HepG2 (cell line): ENCODE data around the gene GCG. TPM values are rescaled to one million over a fixed set of nuclear protein-coding genes. Genes with fewer than 3 reads are reported as not detected.

Source experiments
- CEBPG ChIP-seq: IDR thresholded peaks from 2 replicates; pipeline ENCODE4 v1.6.1; 2016
- ELF3 ChIP-seq: IDR thresholded peaks from 2 replicates; pipeline ENCODE4 v1.6.1; 2016; ENCODE audit warnings: missing genetic modification reagents, missing compliant biosample characterization
- ETV6 ChIP-seq: sonication (generic); formaldehyde crosslinking; conservative IDR thresholded peaks from 2 replicates; pipeline ENCODE4 v1.4.0; 2020; ENCODE audit warnings: missing genetic modification reagents
- KDM5A ChIP-seq: fragments of 200-600 bp; sonication (generic); IDR thresholded peaks from 2 replicates; pipeline ENCODE4 v1.7.0; 2018; ENCODE audit warnings: antibody characterized with exemption, mild to moderate bottlenecking, low read length, borderline replicate concordance
- PREB ChIP-seq: sonication (generic); formaldehyde crosslinking; IDR thresholded peaks from 2 replicates; pipeline ENCODE4 v1.4.0; 2020; ENCODE audit warnings: missing genetic modification reagents
- RBM39 ChIP-seq: fragments of 200-400 bp; formaldehyde crosslinking; IDR thresholded peaks from one replicate; pipeline ENCODE4 v1.6.1; 2018; ENCODE audit warnings: antibody characterized with exemption, mild to moderate bottlenecking, low read depth, low read length; ENCODE audit not compliant: poor library complexity, severe bottlenecking
- RELA ChIP-seq: sonication (generic); formaldehyde crosslinking; IDR thresholded peaks from 2 replicates; pipeline ENCODE4 v1.4.0; 2020; ENCODE audit warnings: missing genetic modification reagents
- SMARCC2 ChIP-seq: fragments of 450-650 bp; IDR thresholded peaks from 2 replicates; pipeline ENCODE4 v1.6.1; 2017; ENCODE audit warnings: antibody characterized with exemption, mild to moderate bottlenecking
- TBX2 ChIP-seq: sonication (generic); formaldehyde crosslinking; IDR thresholded peaks from 2 replicates; pipeline ENCODE4 v1.5.0; 2020; ENCODE audit warnings: missing genetic modification reagents, mild to moderate bottlenecking, borderline replicate concordance
- TRIM24 ChIP-seq: sonication (generic); formaldehyde crosslinking; IDR thresholded peaks from 2 replicates; pipeline ENCODE4 v1.8.0; 2022; ENCODE audit warnings: mild to moderate bottlenecking, missing genetic modification reagents
- TSC22D2 ChIP-seq: sonication (generic); formaldehyde crosslinking; IDR thresholded peaks from 2 replicates; pipeline ENCODE4 v1.5.1; 2020; ENCODE audit warnings: missing genetic modification reagents, mild to moderate bottlenecking, borderline replicate concordance
- ZMAT5 ChIP-seq: sonication (generic); formaldehyde crosslinking; IDR thresholded peaks from 2 replicates; pipeline ENCODE4 v1.5.0; 2020; ENCODE audit warnings: mild to moderate bottlenecking, low read depth, missing genetic modification reagents, borderline replicate concordance
- ZNF160 ChIP-seq: sonication (generic); formaldehyde crosslinking; IDR thresholded peaks from 2 replicates; pipeline ENCODE4 v1.8.0; 2022; ENCODE audit warnings: mild to moderate bottlenecking, inconsistent platforms, missing genetic modification reagents
- ZNF18 ChIP-seq: sonication (generic); formaldehyde crosslinking; IDR thresholded peaks from 2 replicates; pipeline ENCODE4 v1.8.0; 2022; ENCODE audit warnings: mild to moderate bottlenecking, missing genetic modification reagents; ENCODE audit not compliant: insufficient replicate concordance
- ZNF546 ChIP-seq: sonication (generic); formaldehyde crosslinking; conservative IDR thresholded peaks from 2 replicates; pipeline ENCODE4 v1.8.1; 2023; ENCODE audit warnings: mild to moderate bottlenecking, missing genetic modification reagents
- ZNF800 ChIP-seq: sonication (generic); formaldehyde crosslinking; IDR thresholded peaks from 2 replicates; pipeline ENCODE4 v1.4.0; 2020; ENCODE audit warnings: missing genetic modification reagents
- polyA plus RNA-seq, 8 experiments: library from polyadenylated mRNA; depleted of rRNA in 3 of 8; stranded (reverse) in 7 of 8; unstranded in 1 of 8; fragments of >200 nt; fragmentation: Illumina TruSeq in 4 of 8; extraction: Trizol in 4 of 8; gene quantifications; 2 replicates each; pipeline versions ENCODE4 v1.2.1 to v1.2.3, GENCODE V29; 2011 to 2016; ENCODE audit warnings: low read depth in 4 of 8, missing spikeins in 1 of 8, mixed read lengths in 1 of 8; ENCODE audit not compliant: insufficient read depth in 1 of 8
- total RNA-seq, 5 experiments: library from RNA; depleted of rRNA; stranded (reverse); fragments of >200 nt; fragmentation: Illumina TruSeq; extraction: Trizol; gene quantifications; 2 replicates each; pipeline ENCODE4 v1.2.3, GENCODE V29; 2016; ENCODE audit warnings: low read depth in 1 of 5
- TF ChIP-seq, protein P1 (sequence below): sonication (generic); formaldehyde crosslinking; IDR thresholded peaks from 2 replicates; pipeline ENCODE4 v1.4.0; 2020; ENCODE audit warnings: missing genetic modification reagents
- TF ChIP-seq, protein P2 (sequence below): sonication (generic); formaldehyde crosslinking; IDR thresholded peaks from 2 replicates; pipeline ENCODE4 v1.4.0; 2020; ENCODE audit warnings: missing genetic modification reagents, borderline replicate concordance
- TF ChIP-seq, protein P3 (sequence below): sonication (generic); formaldehyde crosslinking; conservative IDR thresholded peaks from 2 replicates; pipeline ENCODE4 v1.8.1; 2023; ENCODE audit warnings: missing genetic modification reagents
- TF ChIP-seq, protein P4 (sequence below): sonication (generic); formaldehyde crosslinking; IDR thresholded peaks from 2 replicates; pipeline ENCODE4 v1.5.0; 2020; ENCODE audit warnings: mild to moderate bottlenecking, missing genetic modification reagents

Gene GCG
- total and polyA plus RNA-seq, 2 of the 13 experiments (the other 11 are each of a cell fraction or from before 2014, with no cell fraction given): not detected

- TF ChIP-seq ZNF800 (CRISPR knock-in tag): no peak
- TF ChIP-seq, protein P1, sequence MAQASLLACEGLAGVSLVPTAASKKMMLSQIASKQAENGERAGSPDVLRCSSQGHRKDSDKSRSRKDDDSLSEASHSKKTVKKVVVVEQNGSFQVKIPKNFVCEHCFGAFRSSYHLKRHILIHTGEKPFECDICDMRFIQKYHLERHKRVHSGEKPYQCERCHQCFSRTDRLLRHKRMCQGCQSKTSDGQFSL (CRISPR knock-in tag): no peak
- no peak for TF ChIP-seq ZNF546 (CRISPR knock-in tag)
- no peak for TF ChIP-seq RELA (CRISPR knock-in tag)
- no peak for TF ChIP-seq TBX2 (CRISPR knock-in tag)
- TF ChIP-seq ELF3 (CRISPR knock-in tag): peak; percentile 28; the same call in 1 of the 2 replicates
- TF ChIP-seq ZNF18 (CRISPR knock-in tag): no peak
- no peak for TF ChIP-seq ZMAT5 (CRISPR knock-in tag)
- TF ChIP-seq RBM39: no peak
- no peak for TF ChIP-seq PREB (CRISPR knock-in tag)
- no peak for TF ChIP-seq ZNF160 (CRISPR knock-in tag)
- no peak for TF ChIP-seq TSC22D2 (CRISPR knock-in tag)
- TF ChIP-seq TRIM24 (CRISPR knock-in tag): no peak
- TF ChIP-seq, protein P2, sequence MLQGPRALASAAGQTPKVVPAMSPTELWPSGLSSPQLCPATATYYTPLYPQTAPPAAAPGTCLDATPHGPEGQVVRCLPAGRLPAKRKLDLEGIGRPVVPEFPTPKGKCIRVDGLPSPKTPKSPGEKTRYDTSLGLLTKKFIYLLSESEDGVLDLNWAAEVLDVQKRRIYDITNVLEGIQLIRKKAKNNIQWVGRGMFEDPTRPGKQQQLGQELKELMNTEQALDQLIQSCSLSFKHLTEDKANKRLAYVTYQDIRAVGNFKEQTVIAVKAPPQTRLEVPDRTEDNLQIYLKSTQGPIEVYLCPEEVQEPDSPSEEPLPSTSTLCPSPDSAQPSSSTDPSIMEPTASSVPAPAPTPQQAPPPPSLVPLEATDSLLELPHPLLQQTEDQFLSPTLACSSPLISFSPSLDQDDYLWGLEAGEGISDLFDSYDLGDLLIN (CRISPR knock-in tag): no peak
- TF ChIP-seq, protein P3, sequence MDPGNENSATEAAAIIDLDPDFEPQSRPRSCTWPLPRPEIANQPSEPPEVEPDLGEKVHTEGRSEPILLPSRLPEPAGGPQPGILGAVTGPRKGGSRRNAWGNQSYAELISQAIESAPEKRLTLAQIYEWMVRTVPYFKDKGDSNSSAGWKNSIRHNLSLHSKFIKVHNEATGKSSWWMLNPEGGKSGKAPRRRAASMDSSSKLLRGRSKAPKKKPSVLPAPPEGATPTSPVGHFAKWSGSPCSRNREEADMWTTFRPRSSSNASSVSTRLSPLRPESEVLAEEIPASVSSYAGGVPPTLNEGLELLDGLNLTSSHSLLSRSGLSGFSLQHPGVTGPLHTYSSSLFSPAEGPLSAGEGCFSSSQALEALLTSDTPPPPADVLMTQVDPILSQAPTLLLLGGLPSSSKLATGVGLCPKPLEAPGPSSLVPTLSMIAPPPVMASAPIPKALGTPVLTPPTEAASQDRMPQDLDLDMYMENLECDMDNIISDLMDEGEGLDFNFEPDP (CRISPR knock-in tag): no peak
- peak; percentile 21; the same call in 1 of the 2 replicates for TF ChIP-seq KDM5A
- no peak for TF ChIP-seq SMARCC2
- TF ChIP-seq ETV6 (CRISPR knock-in tag): no peak
- TF ChIP-seq, protein P4, sequence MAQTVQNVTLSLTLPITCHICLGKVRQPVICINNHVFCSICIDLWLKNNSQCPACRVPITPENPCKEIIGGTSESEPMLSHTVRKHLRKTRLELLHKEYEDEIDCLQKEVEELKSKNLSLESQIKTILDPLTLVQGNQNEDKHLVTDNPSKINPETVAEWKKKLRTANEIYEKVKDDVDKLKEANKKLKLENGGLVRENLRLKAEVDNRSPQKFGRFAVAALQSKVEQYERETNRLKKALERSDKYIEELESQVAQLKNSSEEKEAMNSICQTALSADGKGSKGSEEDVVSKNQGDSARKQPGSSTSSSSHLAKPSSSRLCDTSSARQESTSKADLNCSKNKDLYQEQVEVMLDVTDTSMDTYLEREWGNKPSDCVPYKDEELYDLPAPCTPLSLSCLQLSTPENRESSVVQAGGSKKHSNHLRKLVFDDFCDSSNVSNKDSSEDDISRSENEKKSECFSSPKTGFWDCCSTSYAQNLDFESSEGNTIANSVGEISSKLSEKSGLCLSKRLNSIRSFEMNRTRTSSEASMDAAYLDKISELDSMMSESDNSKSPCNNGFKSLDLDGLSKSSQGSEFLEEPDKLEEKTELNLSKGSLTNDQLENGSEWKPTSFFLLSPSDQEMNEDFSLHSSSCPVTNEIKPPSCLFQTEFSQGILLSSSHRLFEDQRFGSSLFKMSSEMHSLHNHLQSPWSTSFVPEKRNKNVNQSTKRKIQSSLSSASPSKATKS (CRISPR knock-in tag): no peak
- TF ChIP-seq CEBPG: no peak
Observed at GRCh38 chr2:162100579-162100978, 51.5 kb downstream of the GCG start (continued).
